ENCODE measurements around the gene ASTN2.

The ASTN2 gene

GRCh38 chr9:116706310-116707290 is 708.3 kb downstream of the ASTN2 start:
- TF ChIP-seq SUZ12 (IDR thresholded peaks at IDR 0.05; ENCODE audit: extremely low read depth, insufficient read depth, insufficient read length) (no peak), YY1 (IDR thresholded peaks at IDR 0.05; ENCODE audit: insufficient read depth, insufficient read length) (no peak), ZNF274 (IDR thresholded peaks at IDR 0.05; ENCODE audit: low read depth, low read length) (no peak)
- H3K36me3 ChIP-seq (ENCODE audit: insufficient read depth, insufficient read length, low read length), result peaks cover 6% of the 10 kb centered on the region
- no peaks in the 10 kb centered on the region for H3K27me3 ChIP-seq (ENCODE audit: insufficient read depth, insufficient read length)
- H3K4me1 ChIP-seq (ENCODE audit: insufficient read depth, insufficient read length), result no peaks in the 10 kb centered on the region
- H3K4me3 ChIP-seq (ENCODE audit: insufficient read length, low read depth), result no peak overlapping the region
- H3K9me3 ChIP-seq (ENCODE audit: insufficient read depth, low read length), result no peaks in the 10 kb centered on the region
- no peak overlapping the region for H3K9ac ChIP-seq (ENCODE audit: insufficient read length, low read depth)
- DNase-seq (ENCODE audit: low read depth, low spot score), result no peak

GRCh38 chr9:116705531-116705930 is 709.3 kb downstream of the ASTN2 start:
- Histone ChIP-seq H3K36me3 (ENCODE audit: insufficient read depth, insufficient read length, low read length) (peaks cover 16% of the 10 kb centered on the region), H3K27me3 (ENCODE audit: insufficient read depth, insufficient read length) (no peaks in the 10 kb centered on the region), H3K9ac (ENCODE audit: insufficient read length, low read depth) (no peak overlapping the region), H3K4me1 (ENCODE audit: insufficient read depth, insufficient read length) (no peaks in the 10 kb centered on the region), H3K9me3 (ENCODE audit: insufficient read depth, low read length) (no peaks in the 10 kb centered on the region), H3K4me3 (ENCODE audit: insufficient read length, low read depth) (no peak overlapping the region)
- DNase-seq (ENCODE audit: low read depth, low spot score), result no peak
- TF ChIP-seq ZNF274 (IDR thresholded peaks at IDR 0.05; ENCODE audit: low read depth, low read length) (no peak), YY1 (IDR thresholded peaks at IDR 0.05; ENCODE audit: insufficient read depth, insufficient read length) (no peak), SUZ12 (IDR thresholded peaks at IDR 0.05; ENCODE audit: extremely low read depth, insufficient read depth, insufficient read length) (no peak)

- no peaks in the 10 kb centered on the region for H3K27me3 ChIP-seq (ENCODE audit: insufficient read depth, insufficient read length)
- no peak for TF ChIP-seq SUZ12 (IDR thresholded peaks at IDR 0.05; ENCODE audit: extremely low read depth, insufficient read depth, insufficient read length)
- TF ChIP-seq YY1 (IDR thresholded peaks at IDR 0.05; ENCODE audit: insufficient read depth, insufficient read length), result no peak
- TF ChIP-seq ZNF274 (IDR thresholded peaks at IDR 0.05; ENCODE audit: low read depth, low read length), result no peak
- DNase-seq (ENCODE audit: low read depth, low spot score), result no peak
- H3K9ac ChIP-seq (ENCODE audit: insufficient read length, low read depth), result no peak overlapping the region
- peaks cover 26% of the 10 kb centered on the region for H3K36me3 ChIP-seq (ENCODE audit: insufficient read depth, insufficient read length, low read length)
- no peaks in the 10 kb centered on the region for H3K4me1 ChIP-seq (ENCODE audit: insufficient read depth, insufficient read length)
- H3K4me3 ChIP-seq (ENCODE audit: insufficient read length, low read depth), result no peak overlapping the region
- H3K9me3 ChIP-seq (ENCODE audit: insufficient read depth, low read length), result no peaks in the 10 kb centered on the region
Observed at GRCh38 chr9:116704470-116704869, 710.4 kb downstream of the ASTN2 start.

- TF ChIP-seq SUZ12 (IDR thresholded peaks at IDR 0.05; ENCODE audit: extremely low read depth, insufficient read depth, insufficient read length) (no peak), YY1 (IDR thresholded peaks at IDR 0.05; ENCODE audit: insufficient read depth, insufficient read length) (no peak), ZNF274 (IDR thresholded peaks at IDR 0.05; ENCODE audit: low read depth, low read length) (no peak)
- H3K36me3 ChIP-seq (ENCODE audit: insufficient read depth, insufficient read length, low read length), result peaks cover 35% of the 10 kb centered on the region
- DNase-seq (ENCODE audit: low read depth, low spot score), result no peak
Observed at GRCh38 chr9:116703634-116704033, 711.2 kb downstream of the ASTN2 start.

GRCh38 chr9:116701940-116702642 is 712.8 kb downstream of the ASTN2 start:
- H3K9ac ChIP-seq (ENCODE audit: insufficient read length, low read depth), result no peak overlapping the region
- no peak for DNase-seq (ENCODE audit: low read depth, low spot score)
- H3K27me3 ChIP-seq (ENCODE audit: insufficient read depth, insufficient read length), result no peaks in the 10 kb centered on the region
- H3K4me3 ChIP-seq (ENCODE audit: insufficient read length, low read depth), result no peak overlapping the region
- no peak for TF ChIP-seq YY1 (IDR thresholded peaks at IDR 0.05; ENCODE audit: insufficient read depth, insufficient read length)
- no peaks in the 10 kb centered on the region for H3K4me1 ChIP-seq (ENCODE audit: insufficient read depth, insufficient read length)
- H3K36me3 ChIP-seq (ENCODE audit: insufficient read depth, insufficient read length, low read length), result peaks cover 46% of the 10 kb centered on the region
- H3K9me3 ChIP-seq (ENCODE audit: insufficient read depth, low read length), result no peaks in the 10 kb centered on the region

More at GRCh38 chr9:116703634-116704033, 711.2 kb downstream of the ASTN2 start:
- Histone ChIP-seq H3K4me3 (ENCODE audit: insufficient read length, low read depth) (no peak overlapping the region), H3K9me3 (ENCODE audit: insufficient read depth, low read length) (no peaks in the 10 kb centered on the region), H3K27me3 (ENCODE audit: insufficient read depth, insufficient read length) (no peaks in the 10 kb centered on the region), H3K9ac (ENCODE audit: insufficient read length, low read depth) (no peak overlapping the region), H3K4me1 (ENCODE audit: insufficient read depth, insufficient read length) (no peaks in the 10 kb centered on the region)

- TF ChIP-seq ZNF274 (IDR thresholded peaks at IDR 0.05; ENCODE audit: low read depth, low read length) (no peak), YY1 (IDR thresholded peaks at IDR 0.05; ENCODE audit: insufficient read depth, insufficient read length) (no peak), SUZ12 (IDR thresholded peaks at IDR 0.05; ENCODE audit: extremely low read depth, insufficient read depth, insufficient read length) (no peak)
- Histone ChIP-seq H3K4me1 (ENCODE audit: insufficient read depth, insufficient read length) (no peaks in the 10 kb centered on the region), H3K27me3 (ENCODE audit: insufficient read depth, insufficient read length) (no peaks in the 10 kb centered on the region), H3K36me3 (ENCODE audit: insufficient read depth, insufficient read length, low read length) (peaks cover 46% of the 10 kb centered on the region), H3K4me3 (ENCODE audit: insufficient read length, low read depth) (no peak overlapping the region), H3K9me3 (ENCODE audit: insufficient read depth, low read length) (no peaks in the 10 kb centered on the region), H3K9ac (ENCODE audit: insufficient read length, low read depth) (no peak overlapping the region)
- no peak for DNase-seq (ENCODE audit: low read depth, low spot score)
Observed at GRCh38 chr9:116700882-116701865, 713.7 kb downstream of the ASTN2 start.

Measured in NT2/D1 (cell line).